HG02678 (cell line): Measurements from ENCODE around the gene TRIM33.
"Not testable (repeated sequence)": the region's sequence is repeated elsewhere in the genome, so short reads cannot be mapped to it uniquely, and the experiment has no call there.

Source experiments
- ATAC-seq: cut with Tn5 transposase; IDR thresholded peaks from one replicate; pipeline ENCODE4 v1.9.1; 2021; ENCODE audit warnings: mild to moderate bottlenecking, moderate library complexity; ENCODE audit not compliant: unreplicated experiment

TRIM33 gene

GRCh38 chr1:114512595-114513280 is 1.7 kb upstream of the TRIM33 start:
- ATAC-seq = no peak

- peak; percentile 58 for ATAC-seq
These were observed 550 bp downstream of the TRIM33 start for GRCh38 chr1:114510274-114511031.

GRCh38 chr1:114509596-114510273 is 1.3 kb downstream of the TRIM33 start:
- ATAC-seq = no peak

- no peak for ATAC-seq
These were observed 2.6 kb downstream of the TRIM33 start for GRCh38 chr1:114508386-114508898.

GRCh38 chr1:114507513-114507912 is 3.5 kb downstream of the TRIM33 start:
- ATAC-seq = no peak

- ATAC-seq = no peak
These were observed 5.8 kb downstream of the TRIM33 start for GRCh38 chr1:114505148-114505561.

- no peak for ATAC-seq
These were observed 7.0 kb downstream of the TRIM33 start for GRCh38 chr1:114503916-114504422.

GRCh38 chr1:114502080-114502479 is 8.9 kb downstream of the TRIM33 start:
- ATAC-seq = no peak

- no peak for ATAC-seq
These were observed 11.5 kb downstream of the TRIM33 start for GRCh38 chr1:114499478-114499877.

GRCh38 chr1:114496089-114496488 is 14.9 kb downstream of the TRIM33 start:
- no peak for ATAC-seq

GRCh38 chr1:114495486-114495885 is 15.5 kb downstream of the TRIM33 start:
- no peak for ATAC-seq

GRCh38 chr1:114492978-114493377 is 18.0 kb downstream of the TRIM33 start:
- no peak for ATAC-seq

GRCh38 chr1:114490274-114490693 is 20.7 kb downstream of the TRIM33 start:
- ATAC-seq = no peak

- ATAC-seq = no peak
These were observed 22.3 kb downstream of the TRIM33 start for GRCh38 chr1:114488739-114489138.

- no peak for ATAC-seq
These were observed 25.7 kb downstream of the TRIM33 start for GRCh38 chr1:114485286-114485685.

GRCh38 chr1:114482585-114482984 is 28.4 kb downstream of the TRIM33 start:
- ATAC-seq = peak; percentile 92

- not testable (repeated sequence) for ATAC-seq
These were observed 31.4 kb downstream of the TRIM33 start for GRCh38 chr1:114479636-114480035.

- ATAC-seq = no peak
These were observed 31.9 kb downstream of the TRIM33 start for GRCh38 chr1:114479134-114479533.

- no peak for ATAC-seq
These were observed 37.2 kb downstream of the TRIM33 start for GRCh38 chr1:114473796-114474195.

GRCh38 chr1:114472408-114472807 is 38.6 kb downstream of the TRIM33 start:
- no peak for ATAC-seq

GRCh38 chr1:114470681-114471080 is 40.3 kb downstream of the TRIM33 start:
- ATAC-seq = no peak
